MM.1S (cell line): ENCODE data around the gene IRAK3.

Source experiments
- CTCF ChIP-seq: fragments of 300-600 bp; sonication (generic); IDR thresholded peaks from 2 replicates; pipeline ENCODE4 v1.5.1; 2016; ENCODE audit warnings: antibody characterized with exemption, low read length, mixed read lengths
- EZH2 ChIP-seq: fragments of 300-600 bp; sonication (generic); optimal IDR thresholded peaks from 2 replicates; pipeline ENCODE3; 2017; ENCODE audit warnings: low read depth, mild to moderate bottlenecking, antibody characterized with exemption, low read length, mixed read lengths
- EZH2phosphoT487 ChIP-seq: fragments of 300-600 bp; sonication (generic); IDR thresholded peaks from 2 replicates; pipeline ENCODE4 v1.6.1; 2018; ENCODE audit warnings: antibody characterized with exemption, low read length

GRCh38 chr12:66164349-66164821 lies 24.6 kb upstream of the IRAK3 start:
- no peak for TF ChIP-seq CTCF
- no peak for TF ChIP-seq EZH2phosphoT487
- no peak for TF ChIP-seq EZH2
